ENCODE results near the gene KCNS3.

GRCh38 chr2:17975401-17975800, 96.9 kb downstream of the KCNS3 start:
- TF ChIP-seq POLR2A (IDR thresholded peaks at IDR 0.05) (no peak), CTCF (IDR thresholded peaks at IDR 0.05) (no peak), EP300 (IDR thresholded peaks at IDR 0.05) (no peak)

Data from suprapubic skin (tissue), 3 donors.